ENCODE results near the gene HS6ST1.
A peak's percentile ranks its signal among the peaks of the same experiment; 100 is the strongest.
"Not testable (repeated sequence)": the region's sequence is repeated elsewhere in the genome, so short reads cannot be mapped to it uniquely, and the experiment has no call there.

HS6ST1 gene

DNA sequence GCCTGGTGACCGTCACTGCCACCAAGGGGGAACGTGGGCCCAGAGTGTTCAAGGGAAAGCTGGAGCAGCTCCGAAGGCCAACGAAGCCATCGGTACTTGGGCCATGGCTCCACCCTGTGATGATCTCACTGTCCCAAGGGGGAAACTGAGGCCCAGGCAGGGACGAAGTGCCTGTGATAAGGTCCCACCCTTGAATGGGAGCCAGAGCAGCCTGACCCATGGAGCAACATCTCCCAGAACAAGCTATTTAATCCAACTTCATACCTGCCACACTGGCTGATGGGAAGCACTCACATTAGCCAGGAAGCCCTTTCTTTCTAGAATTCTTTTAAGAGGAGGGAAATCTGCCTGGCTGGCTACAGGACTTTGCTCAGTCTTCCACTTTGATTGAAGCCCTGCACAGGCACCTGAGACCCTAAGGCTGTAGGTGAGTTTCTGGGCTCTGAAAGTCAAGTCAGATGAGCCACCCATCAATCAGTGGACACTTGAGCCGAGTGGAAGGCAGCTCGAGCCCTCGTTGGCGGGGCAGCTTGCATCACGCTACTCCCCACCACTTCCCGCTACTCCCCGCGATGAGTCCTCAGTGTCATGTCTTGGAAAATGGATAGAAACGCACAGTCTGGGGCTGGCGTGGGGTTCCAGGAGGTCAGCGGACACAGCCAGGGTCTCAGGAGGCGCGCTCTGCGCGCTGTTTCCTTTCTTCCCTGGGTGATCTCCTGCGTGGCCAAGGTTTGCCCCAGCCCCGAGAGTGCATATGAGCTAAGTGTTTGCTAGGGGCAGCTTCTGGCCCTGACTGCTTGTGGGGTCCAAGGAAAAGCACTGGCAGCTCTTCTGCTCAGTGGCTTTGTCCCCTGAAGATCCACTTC, 2.5 kb upstream of the HS6ST1 start:
- no peak for DNase-seq

DNA sequence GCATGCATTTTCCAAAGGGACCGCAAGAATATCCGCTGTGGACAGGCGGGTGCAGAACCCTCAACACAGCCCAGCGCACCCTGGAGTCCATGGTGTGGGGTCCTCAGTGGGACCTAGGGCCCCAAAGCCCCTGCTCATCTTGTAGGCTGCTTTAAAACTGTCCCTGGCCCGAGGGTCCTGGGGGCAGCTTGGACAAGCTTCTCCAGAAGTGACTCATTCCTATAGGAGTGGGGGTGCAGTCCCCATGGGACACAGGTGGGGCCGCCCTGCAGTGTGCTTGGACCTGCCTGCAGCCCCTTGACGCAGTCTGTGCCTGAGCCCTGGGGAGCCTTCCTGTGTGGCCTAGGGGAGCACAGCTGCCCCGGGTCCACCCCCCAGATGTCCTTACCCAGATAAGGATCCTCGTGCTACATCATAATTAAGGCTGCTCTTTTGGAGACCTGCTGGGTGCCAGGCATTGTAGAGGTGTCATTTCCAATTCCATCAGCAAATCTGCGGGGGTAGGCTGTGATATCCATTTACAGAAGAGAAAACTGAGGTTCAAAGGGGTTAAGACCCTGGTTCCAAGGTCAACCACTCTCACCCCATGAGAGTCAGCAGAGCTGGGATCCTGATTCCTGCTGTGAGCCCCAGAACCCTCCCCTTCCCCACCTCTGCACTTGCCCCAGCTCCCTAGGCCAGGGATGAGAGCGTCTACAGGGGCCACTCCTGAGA, 1.7 kb upstream of the HS6ST1 start:
- DNase-seq, result no peak

DNA sequence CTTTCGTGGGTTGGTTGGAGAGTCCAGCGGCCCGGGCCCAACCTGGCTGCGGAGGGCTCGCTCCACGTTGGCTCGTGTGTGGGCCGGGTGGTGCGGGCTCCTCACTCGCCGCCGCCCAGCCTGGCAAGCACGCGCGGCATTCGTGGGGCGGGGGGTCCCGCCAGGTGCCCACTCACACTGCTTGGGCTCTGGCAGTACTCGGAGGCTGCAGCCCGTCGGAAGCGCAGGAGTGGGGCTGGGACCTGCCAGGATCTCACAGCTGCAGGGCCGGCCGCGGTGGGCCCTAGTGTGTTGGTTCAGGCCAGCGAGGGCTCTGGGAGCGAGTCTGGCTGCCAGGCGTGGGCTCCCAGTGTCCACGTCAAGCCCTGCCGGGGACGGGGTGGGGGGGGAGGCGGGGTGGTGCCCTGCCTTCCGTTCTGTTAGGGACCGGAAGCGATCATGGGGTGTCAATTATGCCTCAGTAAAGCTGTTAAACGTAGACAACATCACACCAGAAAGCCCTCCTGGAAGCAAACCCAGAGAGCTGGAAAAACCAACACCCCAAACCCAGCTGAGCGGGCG, 1.0 kb upstream of the HS6ST1 start:
- DNase-seq, result no peak

DNA sequence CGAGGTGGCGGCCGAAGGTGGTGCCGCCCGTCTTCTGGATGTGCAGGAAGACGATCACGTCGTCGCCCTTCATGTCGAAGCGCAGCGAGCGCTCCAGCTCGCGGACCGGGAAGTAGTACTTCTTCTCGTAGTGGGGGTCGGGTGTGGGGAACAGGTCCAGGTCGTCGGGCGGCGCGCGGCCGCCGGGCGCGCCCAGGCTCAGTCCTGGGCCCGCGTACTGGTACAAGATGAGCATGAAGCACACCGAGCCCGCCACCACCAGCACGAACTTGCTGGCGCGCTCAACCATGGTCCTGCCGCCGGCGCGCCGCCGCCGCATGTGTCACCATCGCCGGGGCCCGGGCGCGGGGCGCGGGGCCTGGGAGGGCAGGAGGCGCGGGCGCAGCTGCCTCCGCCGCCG, 423 bp downstream of the HS6ST1 start:
- DNase-seq, result peak; percentile 35

DNA sequence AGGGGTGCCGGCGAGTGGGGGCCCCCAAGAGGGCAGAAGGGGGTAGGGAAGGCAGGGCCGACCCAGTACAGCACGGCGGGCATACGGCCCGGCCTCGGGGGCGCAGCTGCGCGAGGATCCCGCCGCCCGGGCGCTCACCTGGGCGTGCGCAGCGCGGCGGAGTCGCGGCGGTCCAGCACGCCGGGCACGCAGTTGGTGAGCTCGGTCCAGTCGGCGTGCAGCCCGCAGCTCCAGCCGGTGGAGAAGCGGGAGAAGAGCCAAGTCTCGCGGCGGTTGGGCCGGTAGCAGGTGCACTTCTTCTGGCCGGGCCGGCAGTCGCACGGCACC, 806 bp downstream of the HS6ST1 start:
- not testable (repeated sequence) for DNase-seq

DNA sequence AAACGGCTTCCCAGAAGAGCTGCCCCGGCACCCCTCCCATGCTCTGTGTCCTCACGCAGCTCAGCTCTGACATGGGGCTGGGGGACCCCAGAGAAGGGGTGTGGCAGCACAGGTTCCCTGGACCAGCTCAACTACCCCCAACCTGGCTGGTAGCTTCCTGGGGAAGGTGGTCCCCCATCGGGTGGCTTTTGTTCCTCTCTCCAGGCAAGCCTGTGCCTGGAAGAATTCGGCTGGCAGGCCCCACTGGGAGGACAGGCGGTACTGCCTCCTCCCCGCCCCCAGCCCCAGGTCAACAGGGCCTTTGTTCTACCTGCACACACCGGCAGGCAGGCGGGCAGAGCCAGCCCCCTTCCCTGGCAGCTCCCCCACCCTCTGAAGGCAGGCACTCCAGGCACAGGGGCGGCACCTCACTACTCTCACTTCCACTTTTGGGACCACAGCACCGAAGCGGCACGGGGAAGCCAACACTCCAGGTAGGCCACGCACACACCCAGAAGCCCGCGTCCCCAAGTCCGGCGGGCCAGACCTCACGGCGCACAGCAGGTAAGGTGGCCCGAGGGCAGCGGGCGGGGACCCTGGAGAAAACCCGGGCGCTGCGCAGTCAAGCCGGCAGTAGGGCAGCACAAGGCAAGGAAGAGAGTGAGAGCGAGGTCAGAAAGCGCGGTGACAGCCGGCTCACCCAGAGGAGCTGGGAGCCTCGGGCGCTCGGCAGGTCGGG, 1.3 kb downstream of the HS6ST1 start:
- peak; percentile 86 for DNase-seq

DNA sequence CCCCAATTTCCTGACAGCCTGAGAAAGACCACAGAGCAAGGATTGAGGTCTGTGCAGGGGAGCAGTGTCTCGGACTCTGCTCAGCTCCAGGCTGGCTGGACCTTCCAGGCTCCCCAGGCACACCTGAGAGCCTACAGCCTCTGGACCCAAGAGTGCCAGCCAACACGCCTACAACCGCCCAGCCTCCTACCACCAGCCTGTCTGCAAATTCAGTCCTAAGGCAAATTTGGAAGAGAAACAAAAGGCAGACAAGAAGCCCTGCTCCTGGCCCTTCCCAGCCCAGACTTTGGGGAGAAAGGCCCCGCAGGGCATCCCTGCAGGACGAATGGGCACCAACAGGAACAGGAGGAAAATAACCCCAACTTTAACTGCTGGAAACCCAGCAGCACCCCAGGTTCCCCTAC, 1.9 kb downstream of the HS6ST1 start:
- no peak for DNase-seq

DNA sequence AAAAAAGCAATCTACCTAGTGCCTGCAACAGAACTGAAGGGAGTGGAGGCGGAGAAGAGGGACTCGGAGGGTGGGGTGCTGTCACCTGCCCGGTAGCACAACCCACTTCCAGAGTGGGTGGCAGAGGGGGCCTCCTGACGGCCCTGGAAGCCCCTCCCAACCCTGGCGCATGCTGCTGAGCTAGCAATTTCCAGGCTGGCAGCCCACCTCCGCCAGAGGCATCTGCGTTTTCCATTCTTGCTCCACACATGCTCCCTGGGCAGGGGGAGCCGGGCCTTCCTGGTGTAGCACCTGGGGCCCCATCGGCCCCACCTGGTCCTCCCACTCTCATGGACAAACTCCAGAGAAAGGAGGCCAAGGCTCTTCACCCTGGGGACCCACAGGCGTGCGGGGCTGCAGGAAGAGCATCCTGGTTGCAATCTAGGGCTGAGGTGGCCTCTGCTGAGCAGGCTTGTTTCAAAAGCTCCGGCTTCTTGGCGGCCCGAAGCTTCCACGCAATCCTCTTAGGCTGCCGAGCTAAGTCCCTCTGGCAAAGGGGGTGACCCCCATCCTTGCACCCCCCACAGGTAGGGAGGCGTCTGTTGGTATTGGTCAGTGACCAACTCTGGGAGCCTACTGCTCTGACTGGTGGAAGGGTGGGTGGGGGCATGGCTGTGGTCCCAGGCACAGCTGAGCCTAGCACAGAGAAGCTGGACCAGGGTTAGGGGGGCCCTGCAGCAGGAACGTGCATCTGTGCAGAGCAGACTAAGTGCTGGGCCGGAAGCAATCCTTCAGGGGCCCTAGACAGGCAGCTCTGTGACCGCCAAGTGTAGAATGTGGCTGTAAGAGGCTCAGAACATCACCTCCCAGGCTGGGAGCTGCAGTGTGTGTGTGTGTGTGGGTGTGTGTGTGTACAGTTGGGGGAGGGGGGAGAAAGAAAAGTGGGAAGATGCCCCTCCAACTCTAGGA, 2.6 kb downstream of the HS6ST1 start:
- no peak for DNase-seq

DNA sequence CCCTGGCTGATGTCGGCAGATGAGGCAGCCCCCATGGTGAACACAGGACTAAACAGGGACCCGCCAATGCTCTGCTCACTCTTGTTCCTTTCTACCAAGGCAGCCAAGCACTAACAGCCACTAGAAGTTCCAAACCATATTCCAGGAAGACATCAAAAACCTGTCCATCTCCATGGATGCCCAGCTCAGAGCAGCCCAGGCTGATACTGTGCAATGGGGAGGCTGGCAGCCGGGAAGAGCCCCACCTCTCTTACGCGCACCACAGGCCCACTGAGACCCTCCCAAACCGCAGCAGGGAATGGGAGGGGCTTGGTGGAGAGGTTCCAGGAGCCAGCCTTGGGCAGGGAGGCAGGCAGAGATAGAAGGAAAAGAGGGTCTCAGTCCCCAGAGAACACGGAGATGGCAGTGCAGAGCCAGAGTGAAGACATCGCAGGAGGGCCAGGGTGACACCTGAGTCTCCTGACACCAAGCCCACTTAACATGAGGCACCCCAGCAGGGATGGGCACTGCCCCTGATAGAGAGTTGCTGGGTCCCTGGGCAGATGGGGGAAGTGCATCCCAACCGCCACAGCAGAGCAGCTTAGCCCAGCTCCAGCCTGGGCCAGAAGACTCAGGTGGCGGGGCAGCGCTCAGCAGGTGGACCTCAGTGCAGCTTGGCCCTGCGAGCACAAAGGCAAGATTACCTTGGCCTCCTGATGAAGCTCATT, 3.4 kb downstream of the HS6ST1 start:
- peak; percentile 39 for DNase-seq

DNA sequence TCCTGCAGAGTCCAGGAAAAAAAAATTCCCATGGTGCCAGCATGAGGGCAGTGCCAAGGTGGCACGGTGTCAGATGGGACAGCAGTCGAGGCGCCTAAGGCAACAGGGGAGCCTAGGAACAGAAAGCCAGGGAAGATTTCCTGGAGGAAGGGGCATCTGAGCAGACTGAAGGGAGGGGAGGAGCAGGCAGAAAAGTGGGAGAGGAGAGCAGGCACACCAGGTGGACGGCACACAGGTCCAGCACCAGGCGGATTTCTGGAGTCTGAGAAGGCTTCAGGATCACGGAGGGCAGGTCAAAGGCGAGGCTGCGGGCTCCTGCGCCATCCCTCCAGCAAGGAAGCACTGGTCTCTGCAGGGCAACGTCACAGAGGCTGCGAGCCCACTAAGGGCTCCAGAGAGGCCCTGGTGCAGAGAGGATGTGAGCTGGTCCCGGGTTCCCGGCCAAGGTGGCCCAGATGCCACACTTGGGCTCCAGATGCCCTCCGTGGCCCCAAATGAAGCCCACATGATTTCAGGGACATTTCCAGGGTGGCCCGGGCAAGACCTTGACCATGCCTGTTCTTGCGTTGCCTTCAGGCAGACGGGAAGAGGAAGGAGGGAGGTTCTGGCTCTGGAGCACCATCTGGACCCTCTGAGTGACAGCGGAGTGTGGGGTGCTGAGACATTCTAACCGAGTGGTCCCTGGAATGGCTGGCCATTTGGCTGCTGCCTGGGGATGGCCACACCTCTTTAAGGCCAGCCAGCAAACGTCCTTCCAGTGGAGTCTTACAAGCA, 4.1 kb downstream of the HS6ST1 start:
- no peak for DNase-seq

DNA sequence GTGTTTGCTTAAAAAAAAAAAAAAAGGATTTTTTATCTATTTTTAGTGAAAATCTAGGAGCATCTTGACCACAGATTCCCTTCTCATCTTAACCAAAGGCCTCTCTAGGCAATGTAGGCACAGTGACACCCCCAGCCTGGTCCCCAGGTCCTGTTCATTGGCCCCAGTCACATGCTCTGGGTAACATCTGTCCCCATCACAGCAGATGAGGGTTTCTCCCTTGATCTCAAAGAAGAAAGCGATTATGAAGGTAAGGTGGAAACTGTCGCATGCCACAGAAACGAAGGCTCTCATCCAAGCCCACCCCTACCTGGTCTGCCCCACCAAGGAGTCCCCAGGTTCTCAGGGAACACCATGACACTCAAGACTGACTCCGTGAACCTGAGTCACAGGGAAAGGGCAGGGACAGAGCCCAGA, 4.7 kb downstream of the HS6ST1 start:
- DNase-seq, result no peak

DNA sequence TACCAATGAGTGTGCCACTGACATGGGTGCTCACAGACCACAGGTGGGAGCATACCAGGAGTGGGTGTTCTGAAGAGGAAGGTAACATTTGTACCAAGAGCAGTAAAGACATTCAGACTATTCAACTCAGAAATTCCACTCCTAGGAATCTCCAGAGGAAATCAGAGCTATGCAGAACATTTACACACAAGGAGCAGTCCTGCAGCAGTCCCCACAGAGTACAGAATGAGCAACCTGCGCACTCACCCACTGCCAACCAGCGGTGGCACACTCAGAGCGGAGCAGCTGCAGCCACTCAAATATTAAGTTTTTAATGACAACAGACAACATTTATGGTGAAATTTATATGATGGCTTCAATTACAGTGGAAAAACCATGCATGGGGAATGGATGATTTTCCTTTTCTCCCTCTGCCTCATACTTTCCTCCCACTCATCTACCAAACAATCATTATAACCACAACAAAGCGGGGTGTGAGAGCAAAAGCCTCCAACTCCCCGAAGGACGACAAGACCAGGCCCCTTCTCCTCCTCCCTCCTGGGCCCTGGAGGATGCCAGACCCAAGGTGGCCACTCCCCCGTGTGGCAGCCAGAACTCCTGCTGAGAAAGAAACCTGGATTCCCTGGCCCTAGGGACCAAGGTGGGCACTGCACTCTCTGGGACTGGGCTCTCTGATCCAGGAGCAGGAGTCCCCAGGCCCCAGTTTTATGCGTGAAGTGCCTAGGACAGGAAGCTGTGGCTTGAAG, 5.4 kb downstream of the HS6ST1 start:
- no peak for DNase-seq

DNA sequence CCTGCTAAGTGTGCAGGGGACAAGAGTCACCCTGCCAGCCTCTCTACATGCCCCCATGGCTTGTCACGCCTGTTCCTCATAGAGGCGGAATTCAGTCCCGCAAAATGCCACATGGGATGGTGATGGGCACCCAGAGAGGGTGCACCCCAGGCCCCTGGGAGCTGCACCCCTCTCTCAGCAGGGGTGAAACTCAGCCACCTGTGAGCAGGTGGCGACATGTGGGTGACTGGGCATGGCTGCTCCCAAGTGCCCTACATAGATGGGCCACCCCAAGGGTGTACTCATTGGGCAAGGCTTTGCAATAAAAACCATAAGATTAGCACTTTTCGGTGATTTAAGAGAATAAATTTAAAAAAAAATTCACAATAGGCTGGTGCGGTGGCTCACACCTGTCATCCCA, 6.3 kb downstream of the HS6ST1 start:
- no peak for DNase-seq

DNA sequence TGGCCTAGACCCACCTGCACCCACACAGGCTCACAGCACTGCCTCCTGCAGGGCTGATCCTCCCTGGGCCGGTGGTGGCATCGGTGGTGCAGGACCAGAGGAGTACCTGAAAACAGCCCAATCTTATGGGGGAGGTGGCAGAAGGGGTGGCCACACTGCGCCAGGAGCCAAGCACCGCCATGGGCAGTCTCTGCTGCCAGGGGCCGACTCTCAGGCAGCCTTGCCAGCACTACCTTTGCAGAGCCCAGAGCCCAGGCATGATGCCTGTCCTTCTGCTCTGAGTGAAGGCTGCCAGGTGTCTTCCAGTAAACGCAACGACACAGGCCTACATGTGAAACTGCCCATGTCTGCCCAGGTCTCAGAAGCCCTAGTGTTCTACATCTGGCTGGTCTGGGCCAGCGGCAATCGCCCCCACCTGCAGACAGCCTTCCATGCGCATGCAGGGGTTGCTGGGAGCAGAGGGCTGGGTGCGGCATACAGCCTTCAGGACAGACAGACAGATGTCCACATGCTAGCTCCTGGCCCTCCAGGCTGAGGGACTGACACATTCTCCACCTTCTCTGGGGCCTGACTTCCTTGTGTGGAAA, 6.8 kb downstream of the HS6ST1 start:
- no peak for DNase-seq

DNA sequence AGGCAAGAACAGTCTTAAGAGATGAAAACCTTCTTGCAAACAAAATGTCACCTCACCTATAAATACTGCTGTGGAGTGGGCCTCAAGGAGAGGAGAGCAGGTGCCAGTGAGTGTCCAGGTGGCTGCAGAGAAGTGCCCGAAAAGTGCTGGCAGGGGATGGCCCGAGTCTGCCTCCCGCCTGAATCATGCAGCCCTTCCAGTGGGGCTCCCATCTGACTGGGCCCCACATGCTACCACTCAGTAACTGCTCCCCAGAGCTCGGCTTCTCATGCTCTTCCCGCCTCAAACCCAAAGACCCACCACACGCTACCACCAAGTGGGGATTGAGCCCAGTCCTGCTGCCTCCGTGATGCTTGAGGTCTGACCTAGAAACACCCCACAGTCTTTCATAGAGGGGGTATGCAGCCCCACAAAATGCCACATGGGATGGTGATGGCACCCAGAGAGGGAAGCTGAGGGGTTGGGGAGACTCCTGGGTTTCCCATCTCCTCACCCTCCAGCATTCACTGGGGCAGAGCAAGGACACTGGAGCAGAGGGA, 7.4 kb downstream of the HS6ST1 start:
- no peak for DNase-seq

DNA sequence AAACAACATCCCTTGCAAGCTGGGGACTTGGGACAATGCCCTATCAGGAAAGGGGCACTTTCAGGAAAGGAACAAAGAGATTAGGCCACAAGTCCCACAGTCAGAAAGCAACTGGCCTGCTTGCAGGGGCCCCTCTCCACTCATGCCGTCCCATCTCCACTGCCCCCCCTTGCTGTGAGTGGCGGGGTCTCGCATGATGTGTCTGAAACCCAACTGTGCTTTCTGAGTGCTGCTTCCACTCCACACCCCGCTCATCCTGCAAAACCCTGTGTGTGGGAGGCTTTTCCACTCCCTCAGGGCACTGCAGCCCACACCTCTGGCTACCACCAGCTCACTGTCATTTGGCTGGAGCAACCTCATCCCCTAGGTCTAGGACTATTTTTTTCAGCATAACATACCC, 7.9 kb downstream of the HS6ST1 start:
- DNase-seq, result no peak

DNA sequence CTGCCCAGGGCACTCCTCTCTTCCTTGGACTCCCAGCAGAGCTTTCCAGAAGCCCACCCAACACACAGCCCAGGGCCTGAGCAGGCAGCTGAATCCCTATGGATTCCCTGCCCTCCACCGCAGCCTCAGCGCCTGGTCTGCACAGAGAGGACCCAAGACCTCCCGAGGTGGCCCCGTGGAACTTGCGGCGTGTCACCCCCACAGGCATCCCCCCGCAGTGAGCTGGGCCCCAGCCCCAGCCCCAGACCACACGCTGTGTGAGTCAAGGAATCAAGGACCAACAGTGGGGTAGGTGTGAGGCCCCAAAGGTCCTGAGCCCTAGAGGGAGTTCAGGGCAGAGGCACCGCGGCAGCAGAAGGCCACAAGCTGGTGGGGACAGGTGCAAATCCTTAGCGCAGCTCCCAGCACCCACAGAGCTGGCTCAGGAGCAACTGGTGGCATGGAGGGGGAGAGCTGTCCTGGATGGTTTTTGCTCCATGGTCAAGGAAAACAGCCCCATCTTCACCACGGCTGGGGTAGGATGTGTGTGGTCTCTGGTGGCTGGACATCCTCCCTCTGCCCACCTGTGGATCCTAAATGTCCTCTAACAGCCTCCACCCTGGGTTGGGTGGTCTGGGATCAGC, 8.5 kb downstream of the HS6ST1 start:
- no peak for DNase-seq

DNA sequence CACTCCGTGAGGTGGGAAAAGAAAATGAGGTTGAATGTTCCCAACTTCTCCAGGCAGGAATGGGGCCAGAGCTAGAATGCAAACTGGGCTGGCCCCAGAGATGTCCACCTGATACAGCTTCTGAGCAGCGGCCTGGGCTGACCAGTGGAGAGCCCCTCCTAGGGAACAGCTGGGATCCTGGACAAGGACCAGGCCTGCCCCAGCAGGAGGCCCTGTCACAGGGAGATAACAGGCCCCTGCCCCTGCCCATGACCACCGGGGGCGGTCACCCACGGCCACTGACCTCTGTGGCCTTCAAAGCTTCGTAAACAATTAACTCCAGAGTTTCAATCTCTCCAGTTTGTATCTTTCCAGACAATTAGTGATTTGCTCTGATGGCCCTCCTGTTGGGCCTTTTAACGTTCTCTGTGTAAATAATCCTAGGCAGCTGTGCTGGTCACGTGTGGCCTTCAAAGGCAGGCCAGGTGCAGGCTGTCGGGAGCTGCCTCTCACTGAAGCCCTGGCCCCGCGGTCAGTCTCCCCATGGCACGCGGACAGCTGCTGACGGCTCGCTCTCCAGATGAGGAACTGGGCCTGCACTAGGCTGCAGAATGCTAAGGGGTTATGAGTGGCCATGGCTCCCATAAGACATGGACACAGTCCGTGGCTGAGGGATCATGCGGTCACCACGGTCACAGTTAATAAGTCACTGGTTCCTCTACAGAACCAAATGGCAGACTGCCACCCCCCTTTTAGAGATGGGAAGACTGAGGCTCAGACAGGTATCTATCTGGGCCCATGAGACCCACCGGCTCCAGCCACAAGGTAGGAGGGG, 9.2 kb downstream of the HS6ST1 start:
- DNase-seq, result peak; percentile 47

Measured in RPMI8226 (cell line).